K562 (cell line): ENCODE data around the gene RGS19. TPM values are rescaled to one million over a fixed set of nuclear protein-coding genes. Genes with fewer than 3 reads are reported as not detected.

Experiments used
- ATAC-seq: fragments of 200-7000 bp; cut with Tn5 transposase; 3 replicates; pipeline ENCODE4 v1.9.1; 2020; ENCODE audit warnings: moderate library complexity
- BruUV-seq: library from RNA; stranded (reverse); fragments of 400-500 nt; replicated peaks from 2 replicates; lab custom pipeline; 2021; lab: Mats Ljungman, UMichigan
- CTCF ChIA-PET: fragments of 300-600 bp; formaldehyde crosslinking; extraction: SDS; loops from one replicate; lab custom pipeline; 2021; ENCODE audit warnings: low intra/inter-chr PET ratio; lab: Yijun Ruan, JAX
- POLR2A ChIA-PET: fragments of 300-600, 350-650 bp; sonication (Branson Sonifier 250); formaldehyde crosslinking; extraction: SDS; loops from one replicate; lab custom pipeline; 2021; ENCODE audit warnings: antibody characterized with exemption, inconsistent platforms; lab: Yijun Ruan, JAX
- DNase-seq, 4 experiments: peaks; one replicate each; pipeline versions ENCODE4 v3.0.0 to v3.0.0-alpha.2; 2011 to 2018; ENCODE audit warnings: low spot score in 3 of 4, mixed read lengths in 3 of 4; ENCODE audit errors: extremely low read depth in 1 of 4
- FAIRE-seq: peaks from 2 replicates; lab custom pipeline; 2011; peaks lifted over from hg19 to GRCh38; lab: Jason Lieb, UNC
- H2AFZ ChIP-seq: 2 replicates; pipeline ENCODE4 v1.6.0; 2011; ENCODE audit warnings: low read depth, low read length, control low read depth, inconsistent platforms
- H3K27ac ChIP-seq: fragments of 200-600 bp; 3 replicates; pipeline ENCODE4 v1.8.0; 2011; ENCODE audit warnings: low read depth, mild to moderate bottlenecking, control low read depth, inconsistent platforms, low read length, moderate library complexity, mixed read lengths; ENCODE audit errors: extremely low read depth
- H3K27me3 ChIP-seq, 2 experiments: fragments of 300-600 bp in 1 of 2; 2 replicates in 1 of 2; 3 replicates in 1 of 2; pipeline versions ENCODE4 v1.6.0 to v1.8.0; 2011; ENCODE audit warnings: inconsistent platforms in 2 of 2, low read length in 2 of 2, mild to moderate bottlenecking in 1 of 2, mixed read lengths in 1 of 2, moderate library complexity in 1 of 2; ENCODE audit not compliant: control insufficient read depth in 2 of 2, insufficient read depth in 2 of 2
- H3K36me3 ChIP-seq: fragments of 300-600 bp; 3 replicates; pipeline ENCODE4 v1.8.0; 2011; ENCODE audit warnings: mild to moderate bottlenecking, low read length, inconsistent platforms; ENCODE audit not compliant: control insufficient read depth, insufficient read depth
- H3K4me1 ChIP-seq, 2 experiments: fragments of 200-600 bp in 1 of 2; replicated peaks in 1 of 2; 2 replicates in 1 of 2; 3 replicates in 1 of 2; pipeline versions ENCODE4 v1.5.1 to v1.8.0; 2011; ENCODE audit warnings: inconsistent platforms in 2 of 2, low read length in 2 of 2, mild to moderate bottlenecking in 1 of 2, mixed read lengths in 1 of 2, moderate library complexity in 1 of 2; ENCODE audit not compliant: control insufficient read depth in 2 of 2, insufficient read depth in 2 of 2
- H3K4me2 ChIP-seq: 2 replicates; pipeline ENCODE4 v1.6.1; 2011; ENCODE audit warnings: low read length, control low read depth, inconsistent platforms, mixed read lengths; ENCODE audit not compliant: insufficient read depth
- H3K4me3 ChIP-seq: fragments of 200-600 bp; sonication (generic), shearing (Covaris generic); 2 replicates; pipeline ENCODE4 v1.5.1; 2016; ENCODE audit warnings: control low read depth, inconsistent platforms
- H3K79me2 ChIP-seq: fragments of 200-600 bp; 3 replicates; pipeline ENCODE4 v1.8.0; 2011; ENCODE audit warnings: low read length, inconsistent platforms; ENCODE audit not compliant: control insufficient read depth, insufficient read depth
- H3K9ac ChIP-seq, 2 experiments: 2 replicates each; pipeline versions ENCODE4 v1.6.0 to v1.6.1; 2011; ENCODE audit warnings: low read depth in 2 of 2, low read length in 2 of 2, control low read depth in 1 of 2, inconsistent platforms in 1 of 2, mild to moderate bottlenecking in 1 of 2, mixed read lengths in 1 of 2; ENCODE audit not compliant: insufficient read depth in 1 of 2
- H3K9me1 ChIP-seq: one replicate; pipeline ENCODE4 v1.6.0; 2011; ENCODE audit warnings: inconsistent platforms, mild to moderate bottlenecking, low read length, moderate library complexity; ENCODE audit not compliant: control insufficient read depth, insufficient read depth
- H3K9me3 ChIP-seq: replicated peaks from 2 replicates; pipeline ENCODE4 v1.5.1; 2011; ENCODE audit warnings: low read depth, low read length, inconsistent platforms; ENCODE audit not compliant: control insufficient read depth, insufficient read depth
- H4K20me1 ChIP-seq: replicated peaks from 2 replicates; pipeline ENCODE4 v1.6.1; 2011; ENCODE audit warnings: low read length, inconsistent platforms, mixed read lengths; ENCODE audit not compliant: control insufficient read depth, insufficient read depth
- DIDO1 ChIP-seq: fragments of 450-650 bp; IDR thresholded peaks from 2 replicates; pipeline ENCODE4 v1.6.1; 2016; ENCODE audit warnings: low read depth, missing biosample characterization, missing genetic modification characterization
- KDM1A ChIP-seq, 2 experiments: fragments of 450-650 bp; IDR thresholded peaks; 2 replicates each; pipeline ENCODE4 v1.6.1; 2016; ENCODE audit warnings: mild to moderate bottlenecking in 2 of 2
- ZBTB7A ChIP-seq: IDR thresholded peaks from 2 replicates; pipeline ENCODE4 v1.6.1; 2011; ENCODE audit warnings: low read depth, mild to moderate bottlenecking, low read length, moderate library complexity, borderline replicate concordance; ENCODE audit not compliant: control insufficient read depth
- WGBS: fragments of 100-300 bp; shearing (Covaris generic); methylation state at CpG from one replicate; pipeline ENCODE4 v1.1.6; 2016; ENCODE audit warnings: low coverage, mixed read lengths; ENCODE audit not compliant: insufficient coverage; ENCODE audit errors: missing lambda C conversion rate; 5-methylcytosine and 5-hydroxymethylcytosine counted together
- in situ Hi-C: fragments of 300-500 bp; cut with MboI; formaldehyde crosslinking; loops from 4 replicates; pipeline ENCODE4 v1.15.0; 2018; ENCODE audit warnings: inconsistent platforms, mixed read lengths
- intact Hi-C: fragments of 100-400 bp; cut with micrococcal nuclease; formaldehyde crosslinking; loops from 2 replicates; pipeline ENCODE4 v1.14.2; 2022
- polyA plus RNA-seq, 8 experiments: library from polyadenylated mRNA; depleted of rRNA in 4 of 8; stranded (reverse) in 5 of 8; unstranded in 3 of 8; fragments of >200 nt; fragmentation: Nextera tagmentation in 2 of 8; fragmentation: Illumina TruSeq in 1 of 8; extraction: Ambion mirVana in 2 of 8; extraction: Trizol in 1 of 8; gene quantifications; 2 replicates each; pipeline versions ENCODE4 v1.2.1 to v1.2.3, GENCODE V29; 2011 to 2014; ENCODE audit warnings: inconsistent platforms in 1 of 8, missing spikeins in 1 of 8
- total RNA-seq, 7 experiments: library from RNA; depleted of rRNA in 6 of 7; stranded (reverse); fragments of >200 nt in 6 of 7; fragmentation: Illumina TruSeq in 2 of 7; extraction: Trizol in 2 of 7; gene quantifications; 2 replicates each; pipeline versions ENCODE4 v1.2.1 to v1.2.3, GENCODE V29; 2011 to 2021; ENCODE audit warnings: low replicate concordance in 1 of 7
- TF ChIP-seq, protein P1 (sequence below): fragments of 250-450 bp; sonication (Bioruptor Pico); IDR thresholded peaks from 2 replicates; pipeline ENCODE4 v1.5.0; 2020; ENCODE audit warnings: mild to moderate bottlenecking, borderline replicate concordance

RGS19 gene
- total and polyA plus RNA-seq, 9 of the 15 experiments (the other 6 are each of a cell fraction or from before 2014, with no cell fraction given), result 0.41 to 23.7 (median 14.6) TPM

DNA sequence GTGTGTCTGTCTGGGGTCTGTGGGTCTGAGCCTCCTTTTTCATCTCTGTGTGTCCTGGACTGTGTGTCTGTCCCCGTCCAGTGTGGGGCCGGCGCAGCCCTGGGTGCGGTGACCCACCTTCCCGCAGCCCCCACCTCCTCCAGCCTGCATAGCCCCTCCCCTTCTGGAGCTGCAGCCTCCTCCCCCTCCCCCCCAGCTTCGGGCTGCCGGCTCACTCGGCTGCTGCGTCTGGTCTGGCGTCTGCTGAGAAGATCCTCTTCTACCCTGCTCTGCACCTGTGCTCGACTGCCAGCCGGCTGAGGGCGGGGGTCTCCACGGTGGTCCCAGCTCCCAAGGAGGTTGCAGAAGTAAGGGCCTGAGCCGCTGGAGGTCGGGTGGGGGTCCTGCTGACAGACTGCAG is 12.5 kb upstream of the RGS19 start:
- WGBS, result 0% methylated on average over 6 of the region's 16 CpGs
- ATAC-seq, result peak; percentile 62
- ChIA-PET POLR2A (no interaction called here), CTCF (no interaction called here)
- DNase-seq, result peak in 2 of 4 experiments; percentile 59 to 60
- H3K27ac ChIP-seq, result no peak overlapping the region
- in situ Hi-C loops (no loop called here), intact Hi-C loops (no loop called here)
- H3K79me2 ChIP-seq, result no peaks in the 10 kb centered on the region
- H3K4me2 ChIP-seq, result no peak overlapping the region
- H4K20me1 ChIP-seq, result peaks cover 9% of the 10 kb centered on the region; the same call in 1 of the 2 replicates
- H3K9ac ChIP-seq, result peak overlapping the region in 1 of 2 experiments; percentile 52; a peak in 1 of 4 replicates
- TF ChIP-seq ZBTB7A (peak; percentile 43; the same call in 1 of the 2 replicates), DIDO1 (tag) (no peak), KDM1A (IDR thresholded peaks at IDR 0.05) (peak in 1 of 2 experiments; percentile 66; a peak in 1 of 4 replicates)
- TF ChIP-seq, protein P1, sequence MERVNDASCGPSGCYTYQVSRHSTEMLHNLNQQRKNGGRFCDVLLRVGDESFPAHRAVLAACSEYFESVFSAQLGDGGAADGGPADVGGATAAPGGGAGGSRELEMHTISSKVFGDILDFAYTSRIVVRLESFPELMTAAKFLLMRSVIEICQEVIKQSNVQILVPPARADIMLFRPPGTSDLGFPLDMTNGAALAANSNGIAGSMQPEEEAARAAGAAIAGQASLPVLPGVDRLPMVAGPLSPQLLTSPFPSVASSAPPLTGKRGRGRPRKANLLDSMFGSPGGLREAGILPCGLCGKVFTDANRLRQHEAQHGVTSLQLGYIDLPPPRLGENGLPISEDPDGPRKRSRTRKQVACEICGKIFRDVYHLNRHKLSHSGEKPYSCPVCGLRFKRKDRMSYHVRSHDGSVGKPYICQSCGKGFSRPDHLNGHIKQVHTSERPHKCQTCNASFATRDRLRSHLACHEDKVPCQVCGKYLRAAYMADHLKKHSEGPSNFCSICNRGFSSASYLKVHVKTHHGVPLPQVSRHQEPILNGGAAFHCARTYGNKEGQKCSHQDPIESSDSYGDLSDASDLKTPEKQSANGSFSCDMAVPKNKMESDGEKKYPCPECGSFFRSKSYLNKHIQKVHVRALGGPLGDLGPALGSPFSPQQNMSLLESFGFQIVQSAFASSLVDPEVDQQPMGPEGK (CRISPR knock-in tag), result no peak
- peaks cover 2% of the 10 kb centered on the region; the same call in 1 of the 2 replicates for H3K9me3 ChIP-seq
- no peak overlapping the region for H3K4me3 ChIP-seq
- no peaks in the 10 kb centered on the region for H3K36me3 ChIP-seq
- H3K9me1 ChIP-seq, result no peaks in the 10 kb centered on the region
- H3K27me3 ChIP-seq, result peaks cover 0 to 10% of the 10 kb centered on the region in 2 experiments; a peak in 1 of 5 replicates
- no peak for FAIRE-seq
- peaks cover 0 to 26% of the 10 kb centered on the region in 2 experiments; a peak in 2 of 5 replicates for H3K4me1 ChIP-seq
- BruUV-seq, result no TSS peak
- no peak overlapping the region for H2AFZ ChIP-seq
